GM20431 (cell line): ENCODE measurements around the gene FBXO2.

ENCODE experiments used
- in situ Hi-C: fragments of 300-500 bp; cut with MseI, MboI; formaldehyde crosslinking; loops from one replicate; pipeline ENCODE4 v1.15.0; 2020; ENCODE audit warnings: low sequenced_read_pairs; ENCODE audit not compliant: unreplicated experiment

Gene FBXO2

DNA sequence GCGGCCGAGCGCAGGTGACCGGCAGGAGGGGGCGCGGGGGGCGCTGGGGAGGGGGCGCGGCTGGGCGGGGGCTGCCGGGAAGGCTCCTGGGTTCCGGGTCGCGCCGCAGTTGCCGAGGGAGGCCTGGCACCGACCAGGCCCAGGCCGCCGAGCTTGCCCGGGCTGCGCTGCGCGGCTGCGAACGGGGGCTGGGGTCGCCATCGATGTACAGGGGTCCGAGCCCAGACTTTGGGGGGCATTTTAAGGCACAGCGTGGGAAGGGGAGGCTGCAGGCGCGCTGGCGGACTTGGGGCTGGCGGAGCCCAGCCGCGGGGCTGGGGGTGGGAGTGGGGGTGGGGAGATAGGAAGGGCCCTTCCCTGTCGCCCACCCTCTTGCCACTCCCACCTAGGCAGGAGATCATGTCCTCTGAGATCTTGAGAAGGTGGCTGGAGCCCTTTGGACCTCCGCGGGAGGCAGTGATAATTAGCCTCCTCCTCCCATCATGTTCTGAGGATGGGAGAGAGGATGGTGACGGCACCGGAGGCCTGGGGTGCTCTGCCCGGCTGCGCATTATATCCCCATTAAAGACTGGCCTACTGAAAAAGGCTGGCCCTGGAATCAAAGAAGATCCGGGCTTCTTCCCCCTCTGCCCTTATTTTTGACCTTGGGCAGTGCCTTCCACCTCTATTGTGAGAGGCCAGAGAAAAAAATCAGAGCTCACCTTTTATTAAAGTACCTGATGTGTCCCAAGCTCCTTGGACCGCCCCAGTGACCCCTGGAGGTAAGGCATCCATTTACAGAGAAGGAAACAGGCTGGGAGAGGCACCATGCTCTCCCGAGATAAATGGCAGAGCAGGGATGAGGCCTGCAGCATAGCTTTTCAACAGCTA, 945 bp upstream of the FBXO2 start:
- in situ Hi-C loops, result loop anchor here (10.0 kb wide), 1 partner anchor 70 kb away; no protein-coding TSS in a partner anchor

- in situ Hi-C loops, result loop anchor here (10.0 kb wide), 1 partner anchor 71 kb away; no protein-coding TSS in a partner anchor
Measured at GRCh38 chr1:11653861-11654136, 430 bp downstream of the FBXO2 start.

GRCh38 chr1:11653101-11653860, 948 bp downstream of the FBXO2 start:
- in situ Hi-C loops, result loop anchor here (10.0 kb wide), 1 partner anchor 72 kb away; no protein-coding TSS in a partner anchor

DNA sequence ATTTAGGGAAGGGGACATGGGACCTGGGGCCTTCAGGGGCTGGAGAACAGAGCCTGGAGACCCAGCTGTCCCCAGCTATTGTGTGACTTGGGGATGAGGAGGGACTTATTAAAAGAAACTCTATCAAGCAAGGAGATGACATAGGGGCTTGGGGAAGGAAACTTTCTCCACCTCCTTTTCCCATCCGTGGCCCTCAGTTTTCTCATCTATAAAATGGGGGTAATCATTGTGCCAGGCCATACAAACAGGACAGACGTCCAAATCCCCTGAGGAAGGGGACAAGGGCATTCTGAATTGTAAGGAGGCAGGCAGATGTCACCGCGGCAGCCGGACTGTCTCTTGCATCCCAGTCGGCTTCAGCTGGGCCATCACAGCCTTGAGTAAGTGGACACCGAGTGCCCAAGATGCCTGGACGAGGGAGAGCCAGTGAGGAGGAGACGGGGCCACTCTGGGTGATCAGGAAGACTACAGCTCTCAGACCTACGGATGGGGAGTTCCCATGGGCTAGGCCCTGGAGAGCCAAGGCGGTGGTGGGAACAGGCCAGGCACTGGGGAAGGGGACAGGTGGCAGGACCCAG, 1.9 kb downstream of the FBXO2 start:
- in situ Hi-C loops, result loop anchor here (10.0 kb wide), 1 partner anchor 73 kb away; no protein-coding TSS in a partner anchor

- in situ Hi-C loops, result loop anchor here (10.0 kb wide), 1 partner anchor 74 kb away; no protein-coding TSS in a partner anchor
Measured at GRCh38 chr1:11651017-11651416, 3.2 kb downstream of the FBXO2 start.

DNA sequence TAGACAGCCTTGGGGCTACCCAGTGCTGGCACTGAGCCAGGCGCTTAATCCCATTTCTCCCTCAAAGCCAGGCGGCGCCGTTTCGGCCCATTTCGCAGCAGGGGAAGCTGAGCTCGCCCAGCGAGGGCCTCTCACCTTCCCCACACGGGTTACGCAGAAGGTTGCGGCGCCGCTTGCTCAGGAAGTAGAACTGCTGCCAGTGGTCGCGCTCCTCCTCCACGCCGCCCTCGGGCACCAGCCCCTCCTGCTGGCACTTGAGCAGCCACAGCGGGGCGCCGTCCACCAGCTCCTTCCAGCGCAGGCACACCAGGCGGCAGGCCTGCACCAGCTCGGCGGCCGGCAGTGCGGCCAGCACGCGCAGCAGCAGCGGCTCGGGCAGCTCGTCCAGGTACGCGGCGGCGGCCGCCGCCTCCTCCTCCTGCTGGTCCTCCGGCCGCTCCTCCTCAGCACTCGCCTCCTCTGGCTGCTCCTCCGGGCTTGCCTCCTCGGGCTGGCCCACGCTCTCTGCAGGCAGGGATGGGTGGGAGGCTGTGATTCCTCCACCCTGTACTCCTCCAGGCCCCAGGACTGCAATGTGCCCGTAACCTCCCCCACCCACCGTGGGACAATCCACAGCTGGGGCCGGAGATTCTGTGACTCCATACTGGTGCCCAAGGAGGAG, 3.8 kb downstream of the FBXO2 start:
- in situ Hi-C loops, result loop anchor here (10.0 kb wide), 1 partner anchor 74 kb away; no protein-coding TSS in a partner anchor

DNA sequence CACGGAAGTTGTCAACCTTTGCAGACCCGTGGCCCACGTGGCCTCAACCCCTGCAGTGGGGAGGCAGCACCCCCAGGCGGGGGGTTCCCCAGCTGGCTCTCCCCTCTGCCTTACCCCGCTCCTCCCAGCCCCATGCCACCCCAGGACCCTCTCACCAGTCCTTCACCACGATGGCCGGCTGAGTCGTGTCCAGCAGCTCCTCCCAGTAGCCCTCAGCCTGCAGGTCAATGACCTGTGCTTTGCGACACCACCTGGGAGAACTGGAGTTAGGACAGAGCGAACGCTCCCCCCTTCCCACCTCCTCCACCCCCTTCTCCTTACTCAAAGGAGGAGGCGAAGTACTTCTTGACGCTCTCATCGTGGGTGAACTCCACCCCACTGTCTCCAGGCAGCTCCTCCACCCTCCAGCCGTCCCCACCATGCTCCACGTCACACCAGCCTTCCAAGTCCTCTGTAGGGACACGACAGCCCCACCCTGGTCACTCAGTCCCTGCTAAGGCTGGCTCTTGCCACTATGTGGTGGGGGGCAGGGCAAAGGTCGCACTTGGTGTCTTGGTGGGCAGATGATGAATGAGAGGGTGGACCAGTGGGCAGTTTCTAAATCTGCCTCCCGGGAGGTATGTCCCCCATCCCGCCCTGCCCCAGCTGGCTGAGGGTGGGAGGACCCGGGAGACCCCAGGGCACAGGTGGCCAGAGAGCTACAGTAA, 4.5 kb downstream of the FBXO2 start:
- in situ Hi-C loops, result loop anchor here (10.0 to 25.0 kb wide), 3 partner anchors 75 to 612 kb away; partner anchors contain the start of gene MASP2

DNA sequence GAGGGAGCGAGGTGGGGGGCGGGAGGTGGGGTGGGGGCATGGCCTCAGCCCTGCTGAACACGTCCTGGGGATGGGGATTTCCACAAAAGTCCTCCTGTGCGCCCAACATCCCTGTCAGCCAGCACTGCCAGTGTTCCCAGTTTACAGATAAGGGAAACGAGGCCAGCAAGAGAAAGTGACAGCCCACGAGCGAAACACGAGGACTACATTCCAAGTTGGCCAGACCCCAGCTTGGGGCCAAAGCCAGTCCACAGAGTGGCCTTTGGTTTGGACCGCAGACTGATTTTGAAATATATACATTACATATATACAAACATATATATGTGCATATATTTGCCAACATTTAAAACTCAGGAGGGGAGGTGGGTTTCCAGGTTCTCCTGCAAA, 5.0 kb downstream of the FBXO2 start:
- in situ Hi-C loops, result loop anchor here (25.0 kb wide), 2 partner anchors 337 to 612 kb away; partner anchors contain the start of gene MASP2

DNA sequence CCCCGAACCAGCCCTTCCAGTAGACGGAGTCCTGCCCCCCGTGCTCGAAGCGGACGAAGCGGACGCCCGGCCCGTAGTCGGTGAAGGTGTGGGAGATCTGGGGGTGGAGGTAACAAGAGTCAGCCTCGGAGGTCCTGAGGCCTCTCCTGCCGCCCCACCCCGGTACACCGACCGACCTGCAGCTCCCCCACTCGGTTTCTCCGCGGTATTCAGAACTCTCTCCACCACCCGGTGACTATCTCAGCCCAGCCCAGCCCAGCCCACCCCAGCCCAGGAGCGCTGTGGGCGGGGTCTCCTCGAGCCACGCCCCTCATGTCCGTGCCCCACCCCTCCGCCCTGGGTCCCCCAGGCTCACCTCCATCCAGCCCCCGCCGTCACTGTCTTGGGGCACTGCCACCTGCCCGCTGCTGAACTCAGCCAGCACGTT, 5.5 kb downstream of the FBXO2 start:
- in situ Hi-C loops, result loop anchor here (25.0 kb wide), 2 partner anchors 336 to 611 kb away; partner anchors contain the start of gene MASP2

DNA sequence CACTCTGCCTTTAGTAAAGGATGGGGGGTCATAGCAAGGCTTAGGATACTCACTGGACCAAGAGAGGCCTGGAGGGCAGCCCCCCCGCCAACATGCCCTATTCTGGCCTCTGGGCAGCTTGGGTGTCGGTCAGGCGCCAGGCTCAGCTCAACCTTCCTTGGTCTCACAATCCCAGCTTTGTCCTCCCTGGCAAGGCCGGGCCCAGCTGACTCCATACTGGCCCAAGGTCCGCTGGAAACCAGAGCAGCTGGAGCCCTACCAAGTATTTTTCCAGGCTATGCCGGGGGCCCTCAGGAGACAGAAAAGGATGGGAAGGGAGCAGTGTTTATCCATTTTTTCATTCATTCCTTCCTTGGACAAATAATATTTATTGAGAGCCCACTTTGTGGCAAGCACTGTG, 6.2 kb downstream of the FBXO2 start:
- in situ Hi-C loops, result loop anchor here (25.0 kb wide), 2 partner anchors 336 to 611 kb away; partner anchors contain the start of gene MASP2

GRCh38 chr1:11647333-11647732, 6.9 kb downstream of the FBXO2 start:
- in situ Hi-C loops, result loop anchor here (25.0 kb wide), 2 partner anchors 335 to 610 kb away; partner anchors contain the start of gene MASP2

- in situ Hi-C loops, result loop anchor here (25.0 kb wide), 2 partner anchors 334 to 609 kb away; partner anchors contain the start of gene MASP2
Measured at GRCh38 chr1:11646317-11646716, 7.9 kb downstream of the FBXO2 start.

DNA sequence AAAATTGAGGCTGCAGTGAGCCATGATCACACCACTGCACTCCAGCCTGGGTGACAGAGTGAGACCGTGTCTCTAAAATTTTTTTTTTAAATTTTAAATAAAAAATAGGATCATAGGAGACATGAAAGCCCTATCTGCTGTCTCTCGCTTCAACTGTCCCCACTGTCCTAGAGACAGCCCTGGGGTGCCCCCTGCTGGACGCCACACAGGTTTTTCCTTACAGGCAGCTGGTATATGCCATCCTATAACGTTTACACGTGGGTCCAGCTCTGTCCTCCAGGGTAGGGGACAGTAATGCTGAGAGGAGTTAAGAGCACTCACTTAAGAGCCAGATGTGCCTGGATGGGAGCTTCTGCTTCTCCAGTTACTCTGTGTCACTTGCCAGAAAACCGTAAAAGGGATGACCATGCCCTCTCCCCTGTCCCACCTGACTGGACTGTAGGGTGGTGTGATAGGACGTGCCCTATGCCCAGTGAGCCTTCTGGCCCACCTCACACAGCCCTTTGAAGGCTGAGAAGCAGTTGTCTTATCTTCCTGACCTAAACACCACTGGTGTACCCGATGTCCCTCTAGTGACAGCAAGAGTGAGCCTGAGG, 8.5 kb downstream of the FBXO2 start:
- in situ Hi-C loops, result loop anchor here (25.0 kb wide), 2 partner anchors 333 to 608 kb away; partner anchors contain the start of gene MASP2

GRCh38 chr1:11645270-11645669, 9.0 kb downstream of the FBXO2 start:
- in situ Hi-C loops, result loop anchor here (25.0 kb wide), 2 partner anchors 333 to 608 kb away; partner anchors contain the start of gene MASP2

DNA sequence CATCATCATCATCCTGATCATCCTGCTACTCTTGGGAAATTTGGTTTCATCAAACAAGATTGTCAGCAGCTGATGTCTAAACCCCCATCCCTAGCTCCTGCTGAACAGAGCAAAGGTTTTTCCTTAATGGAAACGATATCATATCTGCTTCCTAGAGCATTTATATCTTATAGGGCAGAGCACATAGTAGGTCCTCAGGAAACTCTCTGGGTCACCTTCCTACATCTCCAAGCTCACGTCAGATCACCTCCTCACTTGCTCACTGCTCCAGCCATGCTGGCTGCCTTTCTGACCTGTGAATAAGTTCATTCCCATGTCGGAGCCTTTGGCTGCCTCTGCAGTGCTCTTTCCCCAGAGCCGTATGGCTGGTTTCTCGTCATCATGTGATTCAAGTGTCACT, 10.4 kb downstream of the FBXO2 start:
- in situ Hi-C loops, result loop anchor here (25.0 kb wide), 2 partner anchors 331 to 606 kb away; partner anchors contain the start of gene MASP2

DNA sequence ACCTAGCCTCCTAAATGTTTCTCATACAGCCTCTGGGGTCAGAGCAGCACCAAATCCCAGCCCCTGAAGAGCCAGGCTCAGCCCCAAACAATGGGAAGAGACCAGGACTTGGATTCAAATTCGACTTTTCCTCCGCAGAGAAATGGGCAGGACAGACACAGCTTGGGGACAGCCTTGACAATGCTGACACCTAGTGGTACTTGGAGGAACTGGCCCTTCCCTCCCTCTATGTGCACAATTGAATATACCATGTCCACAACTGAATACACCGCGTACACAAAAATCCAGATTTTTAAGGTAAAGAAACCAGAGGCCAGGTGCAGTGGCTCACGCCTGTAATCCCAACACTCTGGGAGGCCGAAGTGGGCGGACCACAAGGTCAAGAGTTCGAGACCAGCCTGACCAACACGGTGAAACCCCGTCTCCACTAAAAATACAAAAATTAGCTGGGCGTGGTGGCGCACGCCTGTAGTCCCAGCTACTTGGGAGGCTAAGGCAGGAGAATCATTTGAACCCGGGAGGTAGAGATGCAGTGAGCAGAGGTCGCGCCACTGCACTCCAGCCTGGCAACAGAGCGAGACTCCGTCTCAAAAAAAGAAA, 11.7 kb downstream of the FBXO2 start:
- in situ Hi-C loops, result loop anchor here (25.0 kb wide), 2 partner anchors 330 to 605 kb away; partner anchors contain the start of gene MASP2

- in situ Hi-C loops, result loop anchor here (25.0 kb wide), 2 partner anchors 330 to 605 kb away; partner anchors contain the start of gene MASP2
Measured at GRCh38 chr1:11641776-11642305, 12.4 kb downstream of the FBXO2 start.
